Astrocyte of the cerebellum (primary cell): ENCODE results near the gene PIANP.

Experiments
- DNase-seq: peaks from one replicate; pipeline ENCODE4 v3.0.0-alpha.2; 2011; ENCODE audit warnings: low read depth
- H3K4me3 ChIP-seq: 2 replicates; pipeline ENCODE4 v1.5.1; 2011; ENCODE audit warnings: mild to moderate bottlenecking, low read depth, low read length, moderate library complexity
- in situ Hi-C: cut with HindIII; loops from 2 replicates; pipeline ENCODE4 v1.10.0; 2017; ENCODE audit warnings: low sequenced_read_pairs
- TF ChIP-seq, protein P1 (sequence below): IDR thresholded peaks from 2 replicates; pipeline ENCODE4 v1.5.1; 2012; ENCODE audit warnings: low read length, low read depth, moderate library complexity, mild to moderate bottlenecking; ENCODE audit errors: missing control alignments

Gene PIANP

GRCh38 chr12:6653342-6653741 lies 47.3 kb downstream of the PIANP start:
- H3K4me3 ChIP-seq, result no peak overlapping the region
- DNase-seq, result no peak
- TF ChIP-seq, protein P1, sequence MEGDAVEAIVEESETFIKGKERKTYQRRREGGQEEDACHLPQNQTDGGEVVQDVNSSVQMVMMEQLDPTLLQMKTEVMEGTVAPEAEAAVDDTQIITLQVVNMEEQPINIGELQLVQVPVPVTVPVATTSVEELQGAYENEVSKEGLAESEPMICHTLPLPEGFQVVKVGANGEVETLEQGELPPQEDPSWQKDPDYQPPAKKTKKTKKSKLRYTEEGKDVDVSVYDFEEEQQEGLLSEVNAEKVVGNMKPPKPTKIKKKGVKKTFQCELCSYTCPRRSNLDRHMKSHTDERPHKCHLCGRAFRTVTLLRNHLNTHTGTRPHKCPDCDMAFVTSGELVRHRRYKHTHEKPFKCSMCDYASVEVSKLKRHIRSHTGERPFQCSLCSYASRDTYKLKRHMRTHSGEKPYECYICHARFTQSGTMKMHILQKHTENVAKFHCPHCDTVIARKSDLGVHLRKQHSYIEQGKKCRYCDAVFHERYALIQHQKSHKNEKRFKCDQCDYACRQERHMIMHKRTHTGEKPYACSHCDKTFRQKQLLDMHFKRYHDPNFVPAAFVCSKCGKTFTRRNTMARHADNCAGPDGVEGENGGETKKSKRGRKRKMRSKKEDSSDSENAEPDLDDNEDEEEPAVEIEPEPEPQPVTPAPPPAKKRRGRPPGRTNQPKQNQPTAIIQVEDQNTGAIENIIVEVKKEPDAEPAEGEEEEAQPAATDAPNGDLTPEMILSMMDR, result no peak
- in situ Hi-C loops, result no loop called here

DNA sequence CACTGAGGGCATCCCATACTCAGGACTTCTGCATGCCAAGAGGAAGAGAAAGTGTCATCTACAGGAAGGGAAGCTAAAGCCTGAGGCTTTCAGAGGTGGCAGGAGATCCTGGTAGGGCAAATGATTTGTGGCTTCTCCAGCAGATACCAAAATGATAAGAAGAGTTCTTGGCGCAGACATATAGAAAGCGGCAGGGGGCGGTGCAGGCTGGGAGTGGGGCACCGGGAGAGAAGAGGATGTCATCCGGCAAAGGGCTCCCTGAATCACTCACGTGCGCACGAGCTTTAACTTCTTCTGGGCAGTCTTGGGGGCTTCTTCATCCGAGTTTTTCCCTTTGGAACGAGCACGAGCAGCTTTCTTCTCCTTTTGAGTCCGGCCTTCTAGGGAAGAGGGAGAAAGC lies 48.2 kb downstream of the PIANP start:
- H3K4me3 ChIP-seq, result no peak overlapping the region
- TF ChIP-seq, protein P1, result no peak
- DNase-seq, result no peak
- in situ Hi-C loops, result no loop called here

- no peak for DNase-seq
- in situ Hi-C loops, result no loop called here
- H3K4me3 ChIP-seq, result no peak overlapping the region
- TF ChIP-seq, protein P1, result no peak
Measured at GRCh38 chr12:6650832-6651231, 49.8 kb downstream of the PIANP start.

DNA sequence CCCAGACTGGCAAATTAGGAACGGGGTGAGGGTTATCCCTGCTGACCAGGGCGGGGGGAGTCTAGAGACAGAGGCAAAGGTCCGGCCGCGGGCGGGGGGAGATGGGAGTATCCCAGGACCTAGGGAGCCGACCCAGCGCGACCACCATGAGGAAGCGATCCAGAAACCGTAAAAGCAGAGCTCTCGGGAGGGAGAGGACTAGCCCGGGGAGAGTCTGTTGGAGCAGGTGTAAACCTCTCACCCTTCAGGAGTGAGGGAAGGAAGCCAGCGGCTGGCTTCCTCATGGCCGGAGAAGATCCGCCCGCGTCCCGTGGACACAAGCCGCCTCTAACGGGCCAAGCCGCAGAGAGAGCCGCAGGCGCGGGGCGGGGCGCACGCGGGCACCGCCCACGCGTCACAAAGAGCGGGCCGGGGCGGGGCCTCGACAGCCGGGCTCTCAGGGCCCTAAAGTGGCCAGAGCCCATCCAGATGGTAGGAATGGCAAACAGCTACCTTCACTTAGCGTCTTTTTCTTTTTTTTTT lies 53.5 kb downstream of the PIANP start, which contains the start of gene ACRBP:
TSS of gene ACRBP (minus strand) at position 350 of the 522 bp plus-strand sequence. CDS start at position 284, 66 bp downstream.
- TF ChIP-seq, protein P1, result no peak
- peak; percentile 13 for DNase-seq
- H3K4me3 ChIP-seq, result peak within 1 kb of the TSS; percentile 34
- in situ Hi-C loops, result loop anchor here (5.0 kb wide), 1 partner anchor 45 kb away; no protein-coding TSS in a partner anchor

- DNase-seq, result no peak
- TF ChIP-seq, protein P1, result no peak
- H3K4me3 ChIP-seq, result peak overlapping the region; percentile 34
- in situ Hi-C loops, result loop anchor here (5.0 kb wide), 1 partner anchor 46 kb away; no protein-coding TSS in a partner anchor
Measured at GRCh38 chr12:6646276-6647082, 54.1 kb downstream of the PIANP start.

GRCh38 chr12:6644903-6645302 lies 55.7 kb downstream of the PIANP start:
- DNase-seq, result no peak
- in situ Hi-C loops, result loop anchor here (5.0 kb wide), 1 partner anchor 47 kb away; no protein-coding TSS in a partner anchor
- no peak overlapping the region for H3K4me3 ChIP-seq
- TF ChIP-seq, protein P1, result no peak
